ENCODE data around the gene TACR2. TPM values are rescaled to one million over a fixed set of nuclear protein-coding genes. Genes with fewer than 3 reads are reported as not detected.

Gene TACR2
- total and polyA plus RNA-seq, 2 of the 13 experiments (the other 11 are each of a cell fraction or from before 2014, with no cell fraction given): 0.04 TPM; not detected in 1

GRCh38 chr10:69419744-69420126 is 3.0 kb upstream of the TACR2 start:
- WGBS (ENCODE audit: low lambda C conversion rate): 83% methylated on average over 11 of the region's 11 CpGs
- POLR2A ChIA-PET: no interaction called here
- in situ Hi-C loops (cut with HindIII; ENCODE audit: extremely low pct_ligation_motif_present, low pct_unique_long_range_greater_than_20kb): no loop called here
- CTCF ChIA-PET (ENCODE audit: low intra/inter-chr PET ratio, low total read pairs): no interaction called here
- intact Hi-C loops (cut with micrococcal nuclease; ENCODE audit: unreplicated experiment): no loop called here
- H3K9me3 ChIP-seq (ENCODE audit: low read length): no peaks in the 10 kb centered on the region
- FAIRE-seq: no peak
- no peaks in the 10 kb centered on the region for H4K20me1 ChIP-seq (ENCODE audit: insufficient read depth, low read length)
- H3K79me2 ChIP-seq (ENCODE audit: insufficient read depth, low read length): no peaks in the 10 kb centered on the region
- no peaks in the 10 kb centered on the region for H3K36me3 ChIP-seq (replicated peaks in 1 of 2; ENCODE audit: control insufficient read depth in 1 of 2, insufficient read depth in 2 of 2, low read length in 2 of 2)
- no peak overlapping the region for H3K4me2 ChIP-seq (ENCODE audit: low read depth, low read length)
- no peak for DNase-seq (ENCODE audit: low spot score)
- H3K4me3 ChIP-seq (replicated peaks in 1 of 3; ENCODE audit: insufficient read depth in 1 of 3, low read depth in 2 of 3, low read length in 3 of 3): no peak overlapping the region
- ATAC-seq: no peak
- H2AFZ ChIP-seq (ENCODE audit: low read length): no peak overlapping the region
- no peak overlapping the region for H3K27ac ChIP-seq (ENCODE audit: extremely low read length, insufficient read depth, low read length)
- TF ChIP-seq CEBPB (IDR thresholded peaks at IDR 0.05; ENCODE audit: borderline replicate concordance, low read depth, low read length) (no peak), CTCF (CRISPR knock-in tag; IDR thresholded peaks at IDR 0.05) (no peak), ZBTB33 (CRISPR knock-in tag; IDR thresholded peaks at IDR 0.05) (0 out of 2 replicates have a peak, but pooled peaks have one; percentile 7), CSRNP1 (CRISPR knock-in tag; IDR thresholded peaks at IDR 0.05) (no peak)
- H3K9ac ChIP-seq (ENCODE audit: insufficient read depth, low read depth, low read length): no peak overlapping the region
- peaks cover 64% of the 10 kb centered on the region for H3K4me1 ChIP-seq (ENCODE audit: insufficient read depth, low read length)
- H3K27me3 ChIP-seq (ENCODE audit: control insufficient read depth in 1 of 2, insufficient read depth in 2 of 2, low read length in 2 of 2): peaks cover 3 to 14% of the 10 kb centered on the region in 2 experiments; a peak in 3 of 5 replicates
- no TSS peak for BruUV-seq (replicated peaks)

Data from HepG2 (cell line).